ENCODE measurements around the gene GRM3.

The GRM3 gene

DNA sequence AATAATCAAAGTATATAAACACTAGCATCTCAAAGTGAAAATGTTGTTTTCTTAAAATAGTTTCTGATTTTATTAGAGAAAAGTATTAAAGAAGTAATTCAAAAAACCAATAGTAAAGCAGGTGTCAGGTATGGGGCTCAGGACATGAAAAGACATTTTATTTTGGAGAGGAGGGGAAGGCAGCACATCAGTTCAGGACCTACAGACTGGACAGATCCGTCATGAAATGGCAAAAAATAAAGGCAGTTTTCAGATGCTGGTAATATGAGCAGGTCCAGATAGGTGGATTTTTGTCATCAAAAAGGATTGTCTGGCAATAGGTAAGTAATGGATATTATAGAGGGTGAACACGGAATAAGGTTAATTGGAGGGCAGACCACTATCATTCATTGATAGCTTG lies 49.0 kb downstream of the GRM3 start:
- DNase-seq (ENCODE audit: low read depth), result no peak

DNA sequence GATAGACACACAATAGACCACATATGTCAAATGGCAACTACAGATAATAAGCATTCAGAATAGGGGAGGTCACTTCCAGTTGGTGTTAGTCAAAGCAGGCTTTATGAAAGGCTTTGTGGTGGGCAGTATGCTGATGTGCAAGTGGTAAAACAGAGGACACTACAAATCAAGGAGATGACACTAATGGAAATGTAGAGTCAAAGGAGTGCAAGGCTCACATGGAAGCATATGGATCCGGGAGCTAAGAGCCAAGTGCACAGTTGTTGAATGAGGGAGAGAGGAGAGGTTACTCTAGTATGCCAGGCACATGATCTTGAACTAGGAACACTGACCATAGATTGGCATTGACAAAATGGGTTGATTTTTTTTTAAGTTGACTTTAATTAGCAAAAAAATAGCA lies 62.7 kb downstream of the GRM3 start:
- DNase-seq (ENCODE audit: low read depth), result no peak

DNA sequence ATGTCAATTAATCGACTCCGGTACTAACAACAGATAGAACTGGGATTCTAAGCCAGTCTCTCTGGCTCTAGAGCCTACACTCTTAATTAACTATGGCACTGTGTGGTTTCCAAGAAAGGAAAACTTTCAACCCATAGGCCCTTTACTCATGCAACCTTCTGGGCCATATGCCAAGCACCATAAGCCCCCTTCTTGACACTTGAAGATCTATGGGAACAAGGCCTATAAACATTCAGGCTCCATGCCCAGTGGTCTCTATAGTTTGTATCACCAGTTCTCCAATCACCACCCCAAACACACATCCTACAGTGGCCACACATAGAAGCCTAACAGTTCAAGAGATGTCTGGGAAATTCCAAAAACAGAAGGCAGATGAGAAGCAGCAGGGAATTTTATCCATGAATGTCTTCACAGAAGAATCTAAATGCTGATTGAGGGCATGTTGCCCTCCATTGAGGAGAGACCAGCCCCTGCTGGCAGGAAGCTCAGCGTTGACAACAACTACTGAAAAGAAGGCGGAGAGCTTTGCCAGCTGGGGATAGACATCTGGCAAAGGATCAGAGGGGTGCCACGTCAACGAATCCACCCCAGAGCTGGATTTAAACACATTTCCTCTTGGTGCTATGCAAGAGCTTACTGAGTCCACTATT lies 64.4 kb downstream of the GRM3 start:
- DNase-seq (ENCODE audit: low read depth), result no peak

DNA sequence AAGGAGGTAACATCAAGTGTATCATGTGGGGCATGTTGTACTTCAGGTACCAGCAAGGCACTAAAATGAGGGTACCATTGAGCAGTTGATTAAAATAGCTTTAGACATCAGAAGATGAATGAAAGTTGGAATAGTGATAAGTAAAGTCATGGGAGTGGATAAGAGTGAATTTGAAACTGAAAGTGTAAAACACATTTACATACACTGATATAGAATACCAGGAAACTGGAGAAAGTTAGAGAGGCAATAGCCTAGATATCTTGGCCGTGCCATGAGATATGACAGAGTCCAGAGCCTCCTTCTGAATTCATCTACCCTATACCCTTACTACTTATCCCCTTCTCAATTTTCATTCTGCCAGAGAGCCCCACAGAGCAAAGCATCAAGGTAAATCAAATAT lies 76.6 kb downstream of the GRM3 start:
- no peak for DNase-seq (ENCODE audit: low read depth)

DNA sequence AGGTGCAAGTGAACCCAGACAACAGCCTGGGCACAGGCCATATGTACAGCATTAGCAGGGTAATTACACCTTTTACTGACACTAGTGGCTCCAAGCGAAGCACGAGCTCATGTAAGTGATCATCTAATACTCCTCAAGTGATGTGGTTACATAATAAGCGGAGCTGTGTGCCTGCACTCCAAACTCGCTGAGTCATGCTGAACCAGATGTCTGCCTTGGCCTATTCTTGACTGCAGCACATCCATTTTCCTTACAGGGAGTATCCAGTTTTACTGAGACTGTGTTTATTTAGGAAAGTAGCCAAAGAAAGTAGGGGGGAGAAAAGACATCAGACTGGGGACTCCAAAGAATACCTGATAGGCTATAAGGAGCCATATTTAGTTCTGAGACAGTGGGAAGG lies 90.1 kb downstream of the GRM3 start:
- DNase-seq (ENCODE audit: low read depth), result no peak

DNA sequence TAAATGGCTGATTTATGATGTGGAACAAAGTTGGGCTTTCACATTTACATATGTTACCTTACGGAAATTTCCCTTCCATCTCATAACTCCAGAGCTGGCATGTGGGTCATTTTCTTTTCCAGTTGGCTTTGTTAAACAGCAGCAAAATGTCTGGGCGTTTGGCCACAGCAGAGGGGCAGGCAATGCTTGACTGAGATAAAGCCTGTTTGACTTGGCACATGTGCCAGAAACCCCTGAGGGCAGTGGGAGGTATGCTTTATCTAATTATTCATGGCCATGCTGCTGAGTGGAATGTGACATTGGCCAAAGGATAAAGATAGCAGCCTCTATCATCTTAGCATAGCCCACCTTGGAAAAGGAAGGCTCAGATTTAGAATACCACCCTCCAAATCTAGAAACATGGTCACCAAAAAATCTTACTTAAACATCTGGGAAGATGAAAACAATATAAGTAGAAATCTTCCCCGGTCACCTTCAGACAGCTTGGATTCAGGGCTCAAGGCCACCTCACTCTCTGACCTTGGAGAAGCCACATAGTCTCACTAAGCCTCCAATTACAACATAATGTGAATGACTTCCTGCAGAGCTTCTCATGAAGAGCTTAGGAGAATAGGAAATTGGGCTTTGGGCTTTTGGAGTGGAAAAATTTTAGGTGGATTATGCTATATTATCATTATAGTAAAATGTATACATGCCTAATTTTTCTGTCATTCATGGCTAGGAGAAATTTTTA lies 101.5 kb downstream of the GRM3 start:
- DNase-seq (ENCODE audit: low read depth), result no peak

DNA sequence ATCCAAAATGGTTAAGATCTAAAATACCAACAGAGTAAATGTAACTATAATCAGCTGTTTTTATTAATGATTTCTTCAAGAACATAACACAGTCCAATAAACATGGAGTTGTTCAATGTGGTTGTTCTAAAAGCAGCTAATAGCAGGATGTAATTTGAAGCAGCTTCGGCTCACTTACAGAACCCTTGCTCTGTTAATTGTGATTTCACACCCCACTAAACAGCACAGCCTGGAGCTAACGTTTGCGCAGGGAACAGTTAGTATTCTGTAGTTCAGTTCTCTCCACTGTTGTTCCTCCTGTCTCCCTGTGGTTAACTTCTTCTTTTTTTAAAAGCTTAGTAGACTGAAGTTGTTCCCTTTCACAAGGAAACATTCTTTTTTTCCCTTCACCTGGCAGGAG lies 104.0 kb downstream of the GRM3 start:
- DNase-seq (ENCODE audit: low read depth), result no peak

DNA sequence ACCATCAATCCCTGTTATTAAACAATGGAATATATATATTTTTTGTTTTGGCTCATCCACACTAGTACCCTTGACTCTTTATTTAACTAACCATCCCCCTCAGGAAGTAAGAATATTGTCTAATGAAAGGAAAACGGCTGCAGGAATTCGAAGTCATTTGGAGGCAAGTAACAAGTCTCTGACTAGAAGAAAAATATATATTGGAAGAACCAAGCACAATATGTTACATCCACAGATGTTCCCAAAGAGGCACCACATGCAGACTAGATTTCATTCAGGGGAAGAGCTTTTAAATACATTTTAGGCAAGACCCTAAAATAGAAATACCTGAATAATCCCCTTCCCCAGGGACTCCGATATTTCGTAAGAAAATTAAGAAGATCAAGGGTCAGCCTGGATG lies 104.5 kb downstream of the GRM3 start:
- DNase-seq (ENCODE audit: low read depth), result no peak

DNA sequence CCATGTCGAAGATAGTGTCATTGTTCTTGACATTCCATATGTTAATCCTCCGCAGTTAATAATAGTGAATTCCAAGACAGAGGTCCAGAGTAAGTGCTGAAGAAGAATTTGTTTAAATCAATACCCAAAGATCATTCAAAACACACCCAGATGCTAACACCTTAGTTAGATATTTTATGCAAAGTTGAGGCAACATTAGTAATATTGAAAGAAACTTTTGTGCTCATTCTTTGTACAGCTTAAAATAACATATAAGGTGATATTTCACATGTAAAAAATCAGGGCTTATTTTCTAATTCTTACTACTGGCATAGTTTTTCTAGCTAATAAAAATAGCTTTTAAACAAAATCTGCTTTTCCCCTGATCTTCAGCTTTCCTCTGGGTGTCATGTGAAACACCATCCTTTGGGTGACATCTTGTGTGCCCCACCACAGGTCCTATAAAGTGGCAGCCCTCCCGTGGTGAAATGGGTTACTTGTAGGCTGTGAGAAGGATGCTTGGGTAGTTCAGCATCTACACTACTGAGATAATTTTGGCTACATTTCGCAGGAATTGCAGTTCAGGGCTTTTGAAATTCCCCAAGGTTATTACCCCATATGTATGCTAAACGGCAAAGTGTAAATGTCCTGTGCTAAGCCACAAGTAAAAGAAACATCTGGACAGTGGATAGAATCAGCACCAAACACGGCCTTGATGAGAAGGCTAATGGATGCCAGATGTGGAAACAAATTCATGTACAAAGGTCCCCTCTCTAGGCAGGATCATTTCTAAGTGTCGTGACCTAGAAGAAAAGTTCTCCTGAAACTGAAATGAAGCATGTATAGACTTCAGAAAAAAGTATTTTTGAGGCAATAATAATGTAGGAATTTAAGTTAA lies 105.4 kb downstream of the GRM3 start:
- DNase-seq (ENCODE audit: low read depth), result no peak

DNA sequence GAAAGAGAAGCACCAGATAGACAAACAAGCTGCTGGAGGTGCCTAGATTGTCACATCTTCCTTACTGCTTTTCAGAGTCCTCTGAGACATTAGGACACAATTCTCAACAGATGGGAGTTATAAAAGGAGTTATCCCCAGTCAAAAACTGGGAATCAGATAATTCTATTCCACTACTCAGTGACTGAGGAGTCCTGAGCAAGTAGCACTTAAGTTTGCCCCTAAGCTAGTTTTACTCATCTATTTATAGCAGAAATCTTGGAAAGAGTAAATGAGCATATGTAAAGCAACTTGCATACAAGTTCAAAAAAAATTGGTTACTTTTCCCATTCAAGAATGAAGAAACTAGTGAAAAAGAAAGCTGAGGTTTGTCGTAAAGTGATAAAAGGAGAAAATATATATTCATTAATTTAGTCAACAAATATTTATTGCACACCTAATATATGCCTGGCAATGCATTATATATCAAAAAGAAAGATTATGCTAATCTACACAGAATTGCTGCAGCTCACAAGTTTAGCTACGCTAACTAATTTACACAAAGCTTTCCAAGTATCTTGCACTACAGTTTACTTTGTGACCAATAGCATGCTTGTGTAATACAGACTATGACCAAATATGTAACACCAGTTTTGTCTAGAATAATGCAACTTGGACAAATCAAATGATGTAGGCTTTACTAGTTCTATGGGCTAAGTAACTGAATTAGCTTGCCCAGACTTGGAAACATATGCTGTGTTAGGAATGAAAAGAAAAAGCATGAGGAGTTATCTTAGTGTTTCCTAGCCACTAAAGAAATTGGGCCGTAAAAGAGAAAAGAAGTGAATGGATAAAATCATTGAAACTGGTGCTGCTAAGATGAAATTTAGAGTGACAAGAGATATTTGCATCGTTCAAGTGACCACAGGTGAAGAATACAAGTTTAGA lies 106.3 kb downstream of the GRM3 start:
- DNase-seq (ENCODE audit: low read depth), result no peak

DNA sequence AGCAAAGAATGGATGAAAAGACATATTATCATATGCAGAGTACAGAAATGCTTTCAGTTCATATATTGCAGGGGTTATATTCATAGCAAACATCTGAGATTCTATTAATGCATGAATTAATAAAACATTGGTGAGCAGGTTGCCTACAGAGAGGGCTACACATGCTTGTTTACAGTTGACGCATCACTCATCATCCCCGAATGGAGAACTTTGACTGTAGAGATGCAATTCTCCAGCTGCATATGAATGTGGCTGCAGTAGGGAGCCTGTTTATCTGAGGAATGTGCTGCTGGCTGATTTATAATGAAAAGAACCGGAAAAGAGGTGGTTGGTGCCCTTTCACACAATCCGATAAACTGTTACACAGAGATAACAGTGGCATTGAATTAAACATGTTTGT lies 116.5 kb downstream of the GRM3 start:
- DNase-seq (ENCODE audit: low read depth), result no peak

DNA sequence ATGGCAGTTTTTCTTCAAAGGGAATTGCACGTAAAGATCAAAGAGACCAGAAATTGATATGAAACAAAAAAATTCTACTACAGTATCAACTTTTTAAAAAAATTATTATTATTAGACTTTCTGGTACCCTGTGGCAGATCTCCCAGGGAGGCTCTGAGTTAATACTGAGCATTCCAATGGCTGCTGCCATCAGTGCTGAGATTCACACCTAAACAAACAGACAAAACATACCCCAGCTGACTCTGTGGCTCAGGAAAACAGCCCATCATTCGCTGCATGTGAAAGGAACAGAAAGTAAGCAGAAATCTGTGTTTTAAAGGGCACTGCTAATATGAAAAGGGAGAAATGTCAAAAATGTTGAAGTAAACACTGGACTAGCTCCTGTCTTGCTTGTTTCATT lies 118.4 kb downstream of the GRM3 start:
- DNase-seq (ENCODE audit: low read depth), result no peak

DNA sequence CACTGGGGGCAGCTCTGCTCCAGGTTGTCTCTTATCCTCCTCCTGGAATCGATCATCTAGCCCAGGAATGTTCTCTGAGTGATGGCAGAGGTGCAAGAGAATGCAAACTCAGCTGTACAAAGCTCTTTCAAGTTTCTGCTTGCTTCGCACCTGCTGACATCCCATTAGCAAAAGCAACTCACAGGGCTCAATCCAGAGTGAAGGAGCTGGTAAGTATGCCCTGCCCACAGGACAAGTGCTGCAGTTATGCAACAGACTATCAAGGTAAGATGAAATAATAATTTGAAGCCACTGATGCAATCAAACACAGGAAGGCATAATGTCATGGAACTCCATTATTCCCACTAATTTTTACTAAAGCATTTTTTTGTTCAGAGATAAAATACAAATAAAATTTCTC lies 122.2 kb downstream of the GRM3 start:
- DNase-seq (ENCODE audit: low read depth), result no peak

DNA sequence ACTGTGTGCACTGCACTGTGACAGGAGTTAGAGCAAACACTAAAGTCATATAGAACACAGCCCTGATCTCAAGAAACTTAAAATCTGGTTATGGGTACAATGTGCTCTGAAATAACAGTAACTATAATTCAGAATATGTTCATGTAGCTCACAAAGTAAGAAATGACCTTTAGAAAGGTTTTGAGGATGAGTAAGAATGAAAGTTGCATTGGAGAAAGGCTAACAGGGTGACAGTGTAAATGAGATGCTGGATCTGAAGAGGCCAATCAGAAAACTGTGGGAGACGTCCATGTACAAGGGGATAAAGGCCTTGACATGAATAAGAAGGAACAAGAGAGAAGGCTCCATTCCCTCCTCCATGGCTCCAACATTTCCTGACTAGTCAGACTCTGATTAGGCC lies 124.7 kb downstream of the GRM3 start:
- no peak for DNase-seq (ENCODE audit: low read depth)

DNA sequence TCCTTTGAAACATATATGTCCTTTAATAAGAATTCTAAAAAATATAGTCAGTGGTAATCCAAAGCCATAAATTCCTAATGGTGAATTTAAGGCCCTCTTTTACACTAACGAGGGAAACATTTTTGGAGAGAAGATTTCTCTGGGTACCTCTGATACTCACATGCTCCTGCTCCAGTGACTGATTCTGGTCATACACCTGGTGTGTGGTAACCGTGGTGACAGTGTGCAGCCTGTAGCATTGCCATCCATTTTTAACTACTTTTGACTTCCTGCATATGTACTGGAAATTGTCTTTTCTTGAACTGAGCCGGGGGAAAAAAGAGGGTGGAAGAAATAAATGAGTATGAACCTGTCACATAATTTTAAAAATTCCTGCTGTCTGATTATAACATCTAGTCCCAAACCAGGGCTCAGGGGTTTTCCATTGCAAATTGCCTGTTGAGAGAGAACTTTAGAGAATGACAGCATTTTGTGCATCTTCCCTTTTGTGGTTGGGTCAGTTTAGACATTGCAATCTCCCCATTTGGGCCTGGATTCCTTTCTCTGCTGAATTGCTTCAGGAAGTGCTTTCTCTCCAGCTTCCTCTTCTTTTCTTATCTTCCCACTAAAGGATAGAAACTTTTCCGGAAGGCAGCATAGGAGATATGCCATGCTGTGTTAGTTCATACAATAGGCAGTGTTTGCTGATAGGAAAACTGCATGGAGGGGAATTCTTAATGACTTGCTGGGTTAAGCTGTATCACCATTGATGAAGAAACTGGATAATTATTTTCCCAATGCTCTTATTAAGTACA lies 125.5 kb downstream of the GRM3 start:
- no peak for DNase-seq (ENCODE audit: low read depth)

DNA sequence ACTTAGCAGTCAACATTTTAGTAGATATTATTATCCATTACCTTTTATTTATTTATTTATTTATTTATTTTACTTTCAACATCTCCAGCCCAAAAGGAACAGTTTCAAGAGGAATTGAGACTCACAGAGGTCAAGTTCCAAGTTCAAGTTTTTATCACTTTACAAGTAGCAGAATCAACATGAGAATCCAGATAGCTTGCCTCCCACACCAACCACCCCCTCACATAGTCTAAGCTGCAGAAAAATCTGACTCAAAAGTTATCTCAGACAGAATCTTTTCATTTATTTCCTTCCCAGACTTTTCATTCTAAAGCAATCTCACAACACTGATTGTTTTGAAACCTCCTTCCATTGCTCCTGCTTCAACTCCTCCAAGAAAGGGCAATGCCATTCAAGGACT lies 129.6 kb downstream of the GRM3 start:
- no peak for DNase-seq (ENCODE audit: low read depth)

DNA sequence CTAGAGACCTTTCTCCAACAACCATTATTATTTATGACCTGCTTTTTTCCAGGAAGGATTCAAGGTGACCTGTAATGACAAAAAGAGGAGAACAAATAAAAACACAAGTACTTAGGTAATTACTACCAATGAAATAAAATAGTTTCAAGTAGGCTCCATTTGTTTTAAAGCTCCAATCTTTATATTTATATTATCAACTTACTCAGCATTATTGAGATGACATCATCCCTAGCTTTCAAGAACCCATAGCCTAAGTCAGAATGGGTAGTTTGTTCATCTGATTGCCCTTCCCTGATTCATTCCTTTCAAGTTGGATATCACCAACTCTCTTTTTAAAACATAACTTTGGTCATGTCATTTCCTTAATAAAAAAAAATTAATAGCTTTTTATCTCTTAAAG lies 131.5 kb downstream of the GRM3 start:
- no peak for DNase-seq (ENCODE audit: low read depth)

DNA sequence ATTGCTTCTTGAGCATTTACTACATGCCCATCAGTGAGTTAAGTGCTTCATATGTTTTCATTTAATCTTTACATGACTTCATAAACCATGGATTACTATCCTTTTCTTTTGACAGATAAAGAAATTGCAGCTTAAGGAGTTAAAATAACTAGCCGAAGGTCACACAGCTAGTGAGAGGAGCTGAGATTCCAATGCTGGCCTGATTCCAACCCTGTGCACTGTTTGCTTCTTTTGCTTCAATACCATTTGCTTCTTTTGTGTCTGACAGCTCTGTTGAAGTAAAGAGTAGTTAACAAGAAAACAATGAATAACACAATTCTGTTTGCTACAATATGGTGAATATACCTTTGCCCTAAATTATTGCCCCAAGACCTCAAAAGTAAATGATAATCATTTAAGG lies 132.4 kb downstream of the GRM3 start:
- no peak for DNase-seq (ENCODE audit: low read depth)

DNA sequence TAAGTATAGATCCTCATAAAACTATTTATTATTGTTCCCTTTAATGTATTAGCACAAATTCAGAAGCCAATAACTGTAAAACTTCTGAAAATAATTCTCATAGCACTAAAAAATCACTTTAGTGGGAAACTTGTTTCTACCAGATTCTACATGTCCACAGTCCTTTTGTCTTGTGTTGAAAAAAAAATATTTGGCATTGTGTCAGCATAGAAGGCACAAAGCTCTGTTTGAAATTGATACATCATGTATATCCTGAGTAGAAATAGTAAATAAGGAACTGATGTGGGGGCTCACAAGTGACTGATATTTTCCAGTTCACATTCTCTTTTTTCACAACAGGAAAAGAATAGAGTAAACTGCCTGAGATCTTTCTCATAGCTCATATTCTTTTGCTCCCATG lies 134.6 kb downstream of the GRM3 start:
- no peak for DNase-seq (ENCODE audit: low read depth)

DNA sequence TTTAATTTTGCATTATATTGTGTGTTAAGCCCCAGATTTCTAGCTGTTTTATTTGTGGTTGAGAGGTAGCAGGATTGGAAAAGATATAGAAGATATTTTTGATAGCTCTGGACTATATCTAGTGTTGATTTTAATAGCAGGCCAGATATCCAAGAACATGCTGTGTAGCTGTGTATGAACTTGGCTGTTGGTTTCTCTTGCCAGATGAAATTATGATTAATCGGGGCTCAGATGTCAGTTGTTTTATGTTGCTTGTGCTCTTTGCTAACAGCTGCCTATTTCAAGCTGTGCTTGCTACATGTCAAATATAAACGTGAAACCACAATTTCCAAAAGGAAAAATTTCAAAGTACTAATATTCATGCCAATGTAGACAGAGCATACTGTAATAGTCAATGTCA lies 141.1 kb downstream of the GRM3 start:
- DNase-seq (ENCODE audit: low read depth), result no peak

DNA sequence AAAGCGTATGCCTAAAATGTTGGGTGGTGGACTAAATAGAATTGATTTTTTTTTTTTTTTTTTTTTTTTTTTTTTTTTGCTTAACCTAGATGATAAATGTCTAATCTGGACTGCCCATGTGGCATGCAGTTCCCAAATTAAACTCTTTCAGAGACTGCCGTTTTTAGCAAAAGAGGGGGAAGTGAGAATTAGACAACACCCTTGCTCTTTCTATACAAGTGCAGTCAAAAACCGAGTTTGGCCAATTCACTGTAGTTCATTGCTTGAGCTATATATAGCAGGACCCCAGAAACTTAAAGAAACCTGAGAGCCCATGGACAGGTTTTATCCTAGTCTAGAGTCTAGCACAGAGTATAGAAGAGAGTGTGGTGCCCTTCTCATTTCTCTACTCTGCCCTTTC lies 141.9 kb downstream of the GRM3 start:
- no peak for DNase-seq (ENCODE audit: low read depth)
